ENCODE measurements around the gene HMGCS1. TPM values are rescaled to one million over a fixed set of nuclear protein-coding genes. Genes with fewer than 3 reads are reported as not detected.

Gene HMGCS1
- total RNA-seq, 2 experiments from 2014 or later: 43.3 to 52.7 TPM

DNA sequence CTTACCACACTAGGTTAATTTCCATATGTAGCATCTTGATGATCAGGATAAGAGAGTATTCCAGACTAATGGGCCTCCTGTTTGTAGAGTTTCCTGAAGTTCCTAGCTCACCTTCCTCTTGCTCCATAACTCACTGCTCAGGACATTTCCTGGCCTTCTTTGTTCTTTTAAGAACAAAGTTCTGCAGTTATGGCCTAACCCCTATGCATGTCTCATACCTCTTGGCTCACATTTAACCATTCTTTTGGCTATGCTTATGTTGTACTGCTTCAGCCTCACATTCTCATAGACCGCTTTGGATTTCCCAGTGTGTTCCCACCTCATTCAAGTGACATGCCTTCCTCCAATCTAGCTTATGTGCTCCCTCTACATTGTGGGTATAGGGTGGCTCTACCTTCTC is 40.5 kb upstream of the HMGCS1 start:
- Histone ChIP-seq H3K36me3 (ENCODE audit: insufficient read depth, low read length) (no peaks in the 10 kb centered on the region), H3K9me3 (ENCODE audit: control insufficient read depth in 1 of 2, insufficient read depth in 1 of 2, low read length in 2 of 2) (no peaks in the 10 kb centered on the region), H3K27ac (ENCODE audit: low read depth in 1 of 2, low read length in 2 of 2) (no peak overlapping the region), H3K27me3 (ENCODE audit: control insufficient read depth in 1 of 2, insufficient read depth in 2 of 2, low read length in 2 of 2) (no peaks in the 10 kb centered on the region), H3K4me1 (ENCODE audit: insufficient read depth, low read length) (no peaks in the 10 kb centered on the region), H3K4me3 (ENCODE audit: low read length) (no peak overlapping the region)
- TF ChIP-seq CTCF (IDR thresholded peaks at IDR 0.05): no peak
- DNase-seq: no peak
- CTCF ChIA-PET: no interaction called here
- Mint-ChIP-seq H3K4me3 (no peak overlapping the region), H3K27me3 (no peaks in the 10 kb centered on the region), H3K27ac (no peak overlapping the region), H3K9me3 (no peaks in the 10 kb centered on the region), H3K4me1 (ENCODE audit: low read depth) (no peaks in the 10 kb centered on the region), H3K36me3 (ENCODE audit: low read depth) (no peaks in the 10 kb centered on the region)
- intact Hi-C loops (cut with DNase I, micrococcal nuclease): no loop called here
- ATAC-seq (ENCODE audit: poor library complexity): no peak
- POLR2A ChIA-PET: no interaction called here

- CTCF ChIA-PET: no interaction called here
- no peak overlapping the region for H3K27ac ChIP-seq (ENCODE audit: low read depth in 1 of 2, low read length in 2 of 2)
- H3K4me1 ChIP-seq (ENCODE audit: insufficient read depth, low read length): no peaks in the 10 kb centered on the region
- no peaks in the 10 kb centered on the region for H3K27me3 ChIP-seq (ENCODE audit: control insufficient read depth in 1 of 2, insufficient read depth in 2 of 2, low read length in 2 of 2)
- no peak overlapping the region for H3K27ac Mint-ChIP-seq
- ATAC-seq (ENCODE audit: poor library complexity) (no peak), DNase-seq (no peak)
- TF ChIP-seq CTCF (IDR thresholded peaks at IDR 0.05): no peak
- no peaks in the 10 kb centered on the region for H3K36me3 ChIP-seq (ENCODE audit: insufficient read depth, low read length)
- POLR2A ChIA-PET: no interaction called here
- H3K9me3 Mint-ChIP-seq: no peaks in the 10 kb centered on the region
- H3K4me1 Mint-ChIP-seq (ENCODE audit: low read depth): no peaks in the 10 kb centered on the region
- no peaks in the 10 kb centered on the region for H3K36me3 Mint-ChIP-seq (ENCODE audit: low read depth)
- no peaks in the 10 kb centered on the region for H3K27me3 Mint-ChIP-seq
- intact Hi-C loops (cut with DNase I, micrococcal nuclease): no loop called here
- H3K9me3 ChIP-seq (ENCODE audit: control insufficient read depth in 1 of 2, insufficient read depth in 1 of 2, low read length in 2 of 2): no peaks in the 10 kb centered on the region
- H3K4me3 Mint-ChIP-seq: no peak overlapping the region
- H3K4me3 ChIP-seq (ENCODE audit: low read length): no peak overlapping the region
Observed at GRCh38 chr5:43352915-43353314, 39.7 kb upstream of the HMGCS1 start.

GRCh38 chr5:43352131-43352530 is 38.9 kb upstream of the HMGCS1 start:
- TF ChIP-seq CTCF (IDR thresholded peaks at IDR 0.05): no peak
- Histone ChIP-seq H3K4me3 (ENCODE audit: low read length) (no peak overlapping the region), H3K27me3 (ENCODE audit: control insufficient read depth in 1 of 2, insufficient read depth in 2 of 2, low read length in 2 of 2) (no peaks in the 10 kb centered on the region), H3K4me1 (ENCODE audit: insufficient read depth, low read length) (no peaks in the 10 kb centered on the region), H3K36me3 (ENCODE audit: insufficient read depth, low read length) (no peaks in the 10 kb centered on the region), H3K27ac (ENCODE audit: low read depth in 1 of 2, low read length in 2 of 2) (no peak overlapping the region), H3K9me3 (ENCODE audit: control insufficient read depth in 1 of 2, insufficient read depth in 1 of 2, low read length in 2 of 2) (no peaks in the 10 kb centered on the region)
- DNase-seq (no peak), ATAC-seq (ENCODE audit: poor library complexity) (no peak)
- CTCF ChIA-PET: no interaction called here
- H3K27me3 Mint-ChIP-seq: no peaks in the 10 kb centered on the region
- no peak overlapping the region for H3K4me3 Mint-ChIP-seq
- H3K4me1 Mint-ChIP-seq (ENCODE audit: low read depth): no peaks in the 10 kb centered on the region
- POLR2A ChIA-PET: no interaction called here
- intact Hi-C loops (cut with DNase I, micrococcal nuclease): no loop called here
- no peak overlapping the region for H3K27ac Mint-ChIP-seq
- H3K9me3 Mint-ChIP-seq: no peaks in the 10 kb centered on the region
- H3K36me3 Mint-ChIP-seq (ENCODE audit: low read depth): no peaks in the 10 kb centered on the region
